HUDEP-2 (cell line): ENCODE results near the gene MBNL2.

ENCODE experiments used
- DNase-seq, 76 experiments: peaks; one replicate each; lab custom pipeline; 2025; ENCODE audit not compliant: unreplicated experiment in 76 of 76; lab: John Stamatoyannopoulos, UW

MBNL2 gene

DNA sequence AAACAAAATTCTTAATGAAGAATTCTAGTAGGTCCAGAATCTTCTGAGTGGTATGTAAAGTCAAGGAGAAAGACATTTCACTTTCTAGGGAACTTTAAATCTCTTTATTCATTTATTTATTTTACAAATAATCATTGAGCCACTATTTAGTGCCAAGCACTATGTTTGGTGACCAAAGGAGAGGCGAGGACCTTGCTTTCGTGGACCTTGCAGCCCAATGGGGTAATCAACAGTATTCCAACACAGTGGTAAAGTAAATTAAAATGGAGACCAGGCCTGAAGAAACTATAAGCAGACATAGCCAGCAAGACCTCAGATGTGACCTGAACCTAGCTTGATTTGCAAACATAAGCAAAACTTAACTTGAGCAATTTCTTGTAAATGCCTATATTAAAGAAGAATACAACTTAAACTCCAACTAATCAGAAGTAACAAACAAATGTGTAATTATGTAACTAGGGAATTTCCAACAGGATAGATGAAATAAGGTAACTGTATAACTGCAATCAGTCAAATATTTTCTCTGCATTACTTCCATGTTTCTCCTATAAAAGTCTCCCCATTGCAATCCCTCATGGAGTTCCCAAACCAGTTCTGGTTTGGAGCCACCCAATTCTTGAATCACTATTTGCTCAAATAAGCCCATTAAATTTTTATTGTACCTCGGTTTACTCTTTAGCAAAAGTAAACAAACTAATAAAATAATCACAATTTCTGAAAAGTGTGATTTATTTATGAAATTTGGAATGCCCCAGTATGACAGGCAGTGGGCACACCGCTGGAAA lies 67.6 kb downstream of the MBNL2 start:
- DNase-seq = no peak

- no peak for DNase-seq
Observed at GRCh38 chr13:97295283-97296182, 73.4 kb downstream of the MBNL2 start.

- no peak for DNase-seq
Observed at GRCh38 chr13:97296740-97297139, 74.6 kb downstream of the MBNL2 start.

- DNase-seq = no peak
Observed at GRCh38 chr13:97298816-97299215, 76.7 kb downstream of the MBNL2 start.

GRCh38 chr13:97300871-97301270 lies 78.7 kb downstream of the MBNL2 start:
- DNase-seq = no peak

DNA sequence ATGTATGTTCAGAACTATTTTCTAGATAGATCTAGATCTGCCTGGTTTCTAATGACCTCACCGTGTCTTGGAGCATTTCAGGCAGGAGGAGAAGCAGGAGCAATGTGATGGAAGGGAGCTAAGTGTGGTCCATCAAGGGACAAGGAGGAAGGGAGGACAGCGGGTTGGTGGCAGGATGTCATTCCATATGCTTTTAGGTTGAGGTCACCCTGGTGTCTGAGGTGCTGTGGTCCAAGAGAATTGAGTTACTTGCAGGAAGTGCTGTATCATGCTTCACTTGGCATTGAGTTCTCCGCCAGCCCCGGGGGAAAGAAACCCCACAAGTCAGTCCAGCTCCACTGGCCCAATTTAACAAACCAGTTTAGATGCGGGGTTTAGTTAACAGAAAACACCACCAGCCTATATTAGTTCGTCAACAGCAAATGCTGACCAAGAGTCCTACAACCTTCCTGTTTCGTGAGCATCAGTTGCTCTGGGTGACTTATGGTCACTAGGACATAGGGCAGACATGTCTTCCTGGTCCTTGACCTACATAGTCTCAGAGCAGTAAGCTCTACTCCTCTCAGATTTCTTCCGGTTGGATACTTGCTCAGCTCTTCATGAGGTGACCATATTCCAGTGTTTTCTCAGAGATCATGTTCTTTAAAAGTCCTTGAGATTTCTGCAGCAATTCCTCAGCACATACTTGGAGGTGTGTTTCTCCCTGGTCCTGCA lies 79.4 kb downstream of the MBNL2 start:
- no peak for DNase-seq

DNA sequence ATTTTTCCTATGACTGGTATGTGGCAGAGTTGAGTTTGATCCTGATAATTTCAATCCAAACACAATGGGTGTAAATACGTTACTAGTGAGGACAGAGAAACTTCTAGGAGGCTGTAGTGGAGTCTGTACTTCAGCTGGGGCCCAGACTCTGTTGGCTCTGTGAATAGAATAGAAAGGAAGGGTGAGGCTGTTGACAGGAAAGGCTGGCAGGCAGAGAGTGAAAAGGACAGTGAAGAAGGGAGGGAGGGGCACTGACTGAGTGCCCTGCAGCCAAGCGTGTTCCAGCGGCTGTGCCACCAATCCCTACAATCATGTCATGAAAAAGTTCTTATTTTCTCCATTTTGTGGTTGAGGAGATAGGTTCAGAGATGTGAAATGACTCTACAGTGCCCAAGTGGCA lies 80.5 kb downstream of the MBNL2 start:
- DNase-seq = no peak

- DNase-seq = no peak
Observed at GRCh38 chr13:97306106-97306505, 84.0 kb downstream of the MBNL2 start.

DNA sequence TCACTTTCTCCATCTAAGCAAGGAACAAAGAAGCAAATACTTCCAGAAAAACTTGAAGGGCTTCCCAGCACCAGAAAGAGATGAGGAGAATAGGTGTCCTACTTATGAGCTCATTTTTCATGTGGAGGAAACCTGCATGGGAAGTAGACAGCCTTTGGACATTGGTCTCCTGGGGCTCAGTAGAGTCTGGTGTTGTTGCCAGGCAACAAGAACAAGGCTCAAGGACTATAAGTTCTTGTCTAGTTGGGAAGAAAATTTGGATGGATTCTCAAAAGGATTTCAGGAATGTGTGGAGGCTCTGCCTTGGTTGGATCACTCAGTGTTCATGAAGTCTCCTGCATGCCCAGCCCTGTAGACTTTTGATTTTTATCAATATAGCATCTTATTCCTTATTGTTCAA lies 84.5 kb downstream of the MBNL2 start:
- no peak for DNase-seq

DNA sequence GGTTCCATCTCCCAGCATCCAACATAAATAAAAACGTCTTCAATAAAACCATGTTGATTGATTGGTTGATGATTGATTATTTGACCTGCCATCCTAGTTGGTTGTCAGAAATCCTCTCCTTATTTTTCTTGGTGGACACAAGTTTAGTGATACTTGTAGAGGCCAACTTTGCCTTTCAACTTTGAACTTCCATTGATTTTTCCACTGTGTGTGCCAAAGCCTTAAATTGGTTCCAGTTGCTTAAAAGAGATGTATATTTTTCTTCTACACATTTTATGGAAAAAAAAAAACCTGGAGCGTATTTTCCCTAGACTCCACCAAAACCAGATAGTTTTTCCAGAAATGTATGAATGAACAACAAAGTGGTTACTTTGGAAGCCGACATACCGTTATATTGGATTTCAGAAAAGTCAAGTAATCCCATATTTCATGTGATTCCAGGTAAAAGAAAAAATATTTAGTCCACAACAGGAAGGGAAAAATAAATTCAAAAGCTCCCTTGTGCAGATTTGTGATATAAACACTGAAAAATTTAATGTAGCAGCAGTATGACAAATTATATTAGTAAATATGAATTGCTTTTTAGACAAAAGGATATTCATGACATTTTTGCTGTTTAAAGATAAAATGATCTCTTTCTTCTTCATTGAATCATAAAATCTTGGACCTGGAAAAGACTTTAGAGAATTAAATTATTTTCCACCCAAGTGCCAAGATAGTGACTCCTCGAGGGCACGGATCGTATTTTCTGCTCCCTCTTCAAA lies 85.2 kb downstream of the MBNL2 start:
- no peak for DNase-seq

DNA sequence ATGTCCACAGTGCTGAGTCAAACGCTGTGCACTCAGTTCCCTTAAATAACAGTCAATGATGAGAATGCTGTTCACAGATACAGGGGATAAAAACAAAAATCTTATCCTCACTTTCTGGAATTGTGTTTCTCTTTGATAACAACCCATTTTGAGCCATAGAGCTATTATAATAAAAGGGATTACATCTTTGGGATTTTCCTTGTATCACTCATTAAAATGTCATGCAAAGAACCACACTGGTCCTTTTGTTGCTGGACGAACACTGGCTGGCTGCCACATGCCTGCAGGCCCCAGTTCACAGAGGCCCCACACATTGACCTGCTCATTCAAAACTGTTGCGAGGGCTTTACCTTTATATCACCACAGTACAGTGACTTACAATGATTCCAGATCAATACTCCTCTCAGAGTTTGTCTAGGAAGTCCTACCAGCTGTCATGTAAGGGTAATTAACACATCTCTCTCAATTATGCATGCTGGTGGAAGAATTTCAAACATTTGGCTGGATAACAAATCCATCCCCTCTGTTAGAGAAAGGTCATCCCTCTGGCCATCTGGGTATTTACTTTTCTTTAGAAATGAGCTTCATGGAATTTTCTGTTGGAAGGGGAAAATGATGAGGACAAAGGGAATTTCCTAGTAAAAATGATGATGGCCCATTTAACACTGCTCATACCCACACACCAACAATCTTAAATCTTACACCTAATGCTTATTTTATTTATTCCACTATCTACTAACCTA lies 85.9 kb downstream of the MBNL2 start:
- DNase-seq = no peak

DNA sequence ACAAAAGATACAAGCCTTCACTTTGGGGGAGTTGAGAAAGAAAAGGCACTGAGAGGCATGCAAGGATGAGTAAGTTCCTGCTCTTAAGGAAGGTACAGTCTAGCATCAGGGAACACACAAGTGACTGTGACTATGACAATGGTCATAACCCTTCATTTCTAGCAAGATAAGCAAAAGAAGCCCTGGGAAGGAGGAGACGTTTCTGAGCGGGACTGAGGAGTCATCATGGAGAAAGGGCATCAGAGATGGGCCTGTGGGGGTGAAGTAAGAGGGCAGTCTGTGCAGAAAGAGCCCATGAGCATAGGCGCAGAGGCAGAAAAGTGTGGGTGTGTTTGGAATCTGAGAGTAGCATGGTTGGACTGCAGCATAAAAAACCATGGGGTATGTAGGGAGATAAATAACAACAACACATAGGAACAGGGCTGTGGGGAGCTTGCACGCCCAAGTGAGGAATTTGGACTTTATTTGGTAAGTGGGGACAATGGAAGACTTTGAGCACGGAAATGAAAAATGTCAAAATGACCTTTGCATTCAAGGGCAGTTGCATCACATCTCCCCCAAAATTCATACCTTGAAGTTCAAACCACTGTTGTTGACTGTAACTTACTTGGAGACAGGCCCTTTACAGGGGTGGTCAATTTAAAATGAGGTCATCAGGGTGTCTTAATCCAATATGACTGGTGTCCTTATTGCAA lies 86.7 kb downstream of the MBNL2 start:
- peak in 1 of 76 experiments; percentile 28 for DNase-seq

DNA sequence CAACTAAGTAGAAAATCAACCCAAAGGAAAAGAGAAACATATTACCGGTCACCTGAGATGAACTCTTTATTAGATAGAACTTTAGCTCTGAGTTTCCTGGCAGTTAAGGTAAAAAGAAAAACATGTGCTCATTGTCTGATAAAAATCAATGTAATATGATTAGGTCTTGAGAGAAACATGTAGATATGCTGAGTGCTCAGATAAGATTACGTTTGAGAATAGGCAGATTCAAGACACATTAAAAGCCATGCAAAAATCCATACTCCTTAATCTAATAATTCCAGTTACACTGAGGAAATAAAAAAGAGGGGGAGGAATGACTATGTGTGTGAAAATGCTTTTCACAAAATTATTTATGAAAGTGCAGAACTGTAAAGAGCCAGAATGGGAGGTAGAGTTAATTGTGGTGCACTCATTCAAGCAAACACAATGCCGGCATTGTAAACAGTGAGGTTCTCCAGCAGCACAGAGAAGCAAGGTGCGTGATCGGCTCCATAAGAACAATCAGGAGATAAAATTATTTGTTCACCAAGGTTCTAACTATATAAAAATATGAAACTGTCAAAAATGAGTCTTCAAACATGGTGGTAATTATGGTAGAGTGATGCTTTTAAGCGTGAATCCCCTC lies 88.8 kb downstream of the MBNL2 start:
- DNase-seq = no peak

- DNase-seq = no peak
Observed at GRCh38 chr13:97311956-97312355, 89.8 kb downstream of the MBNL2 start.

GRCh38 chr13:97313551-97314260 lies 91.6 kb downstream of the MBNL2 start:
- no peak for DNase-seq

GRCh38 chr13:97316390-97316789 lies 94.3 kb downstream of the MBNL2 start:
- no peak for DNase-seq

DNA sequence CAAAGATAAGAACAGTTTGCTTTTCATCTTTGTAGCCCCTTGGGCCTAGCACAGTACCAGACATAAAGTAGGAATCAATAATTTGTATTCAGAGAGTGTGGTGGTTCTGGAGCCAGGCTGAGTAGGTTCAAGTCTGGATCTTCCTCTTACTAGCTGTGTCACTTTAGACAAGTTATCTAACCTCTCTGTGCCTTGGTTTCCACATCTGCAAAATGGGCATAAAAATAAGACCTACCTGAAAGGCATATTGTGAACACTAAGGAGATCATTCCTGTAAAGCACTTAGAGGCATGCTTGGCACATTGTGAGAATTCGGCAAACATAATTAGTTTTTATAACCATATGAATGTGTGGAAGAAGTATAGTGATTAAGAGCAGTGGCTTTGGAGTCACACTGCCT lies 95.8 kb downstream of the MBNL2 start:
- DNase-seq = no peak

- no peak for DNase-seq
Observed at GRCh38 chr13:97318532-97318931, 96.4 kb downstream of the MBNL2 start.
